ENCODE measurements around the gene OR2T2. TPM values are rescaled to one million over a fixed set of nuclear protein-coding genes. Genes with fewer than 3 reads are reported as not detected.
"Not testable (repeated sequence)": the region's sequence is repeated elsewhere in the genome, so short reads cannot be mapped to it uniquely, and the experiment has no call there.

The OR2T2 gene
- not detected in 2 replicates for total RNA-seq (2022)
- percentile 7 among the genes with signal in this experiment for Bru-seq, nascent RNA
- BruChase-seq, experiment 1, labeled RNA remaining after a 6-hour chase, result percentile 10 among the genes with signal in this experiment
- percentile 18 among the genes with signal in this experiment for BruChase-seq, experiment 2, labeled RNA remaining after a 2-hour chase
- long read RNA-seq, result 0 reads

- H3K27me3 Mint-ChIP-seq (ENCODE audit: unreplicated experiment); H3K27ac Mint-ChIP-seq (ENCODE audit: unreplicated experiment); CTCF ChIA-PET; H3K4me1 Mint-ChIP-seq (ENCODE audit: low read depth, unreplicated experiment); H3K9me3 Mint-ChIP-seq (ENCODE audit: low read depth, unreplicated experiment); H3K36me3 Mint-ChIP-seq (ENCODE audit: insufficient read depth, unreplicated experiment); DNase-seq; intact Hi-C loops (cut with micrococcal nuclease; ENCODE audit: unreplicated experiment); BruUV-seq (replicated peaks); H3K4me3 Mint-ChIP-seq (ENCODE audit: low read depth, unreplicated experiment): not testable (repeated sequence)
Observed at GRCh38 chr1:248445399-248445798, at the start of gene OR2T2. Gene OR2T2 (plus strand): TSS chr1:248445637. CDS start chr1:248452798, 7,161 bp downstream.

GRCh38 chr1:248402748-248403147 is 42.7 kb upstream of the OR2T2 start, which contains the start of gene OR2T1:
Gene OR2T1 (plus strand): TSS chr1:248403048. CDS start chr1:248406148, 3,100 bp downstream.
- peaks cover 14% of the 10 kb centered on the region for H3K9me3 Mint-ChIP-seq (ENCODE audit: low read depth, unreplicated experiment)
- CTCF ChIA-PET, result no interaction called here
- no peak for DNase-seq
- no peaks in the 10 kb centered on the region for H3K36me3 Mint-ChIP-seq (ENCODE audit: insufficient read depth, unreplicated experiment)
- no peak within 1 kb of the TSS for H3K27ac Mint-ChIP-seq (ENCODE audit: unreplicated experiment)
- no peak for TF ChIP-seq CTCF (IDR thresholded peaks at IDR 0.05; ENCODE audit: unreplicated experiment)
- intact Hi-C loops (cut with micrococcal nuclease; ENCODE audit: unreplicated experiment), result no loop called here
- H3K4me3 Mint-ChIP-seq (ENCODE audit: low read depth, unreplicated experiment), result no peak within 1 kb of the TSS
- no peaks in the 10 kb centered on the region for H3K4me1 Mint-ChIP-seq (ENCODE audit: low read depth, unreplicated experiment)
- no TSS peak for BruUV-seq (replicated peaks)
- H3K27me3 Mint-ChIP-seq (ENCODE audit: unreplicated experiment), result no peaks in the 10 kb centered on the region

DNA sequence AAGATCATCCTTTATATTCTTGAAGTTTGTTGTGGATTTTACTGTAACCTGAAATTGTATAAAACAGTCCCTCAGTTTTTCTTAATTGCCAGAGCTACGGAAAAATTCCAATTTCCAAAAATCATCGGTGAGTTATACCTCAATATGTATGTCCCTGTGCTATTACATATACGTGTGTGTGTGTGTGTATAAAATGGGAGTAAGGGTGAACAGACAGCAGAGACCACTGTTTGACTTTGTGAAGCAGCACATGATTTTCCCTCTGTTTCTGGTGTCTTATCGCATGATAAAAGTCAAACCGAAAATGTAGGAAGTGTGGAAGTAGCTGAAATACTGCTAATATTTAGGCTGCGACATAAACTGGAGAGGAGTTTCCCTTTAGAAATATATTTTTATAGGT is 41.4 kb upstream of the OR2T2 start:
- no peak overlapping the region for H3K27ac Mint-ChIP-seq (ENCODE audit: unreplicated experiment)
- BruUV-seq (replicated peaks), result no TSS peak
- no peaks in the 10 kb centered on the region for H3K4me1 Mint-ChIP-seq (ENCODE audit: low read depth, unreplicated experiment)
- H3K36me3 Mint-ChIP-seq (ENCODE audit: insufficient read depth, unreplicated experiment), result no peaks in the 10 kb centered on the region
- H3K27me3 Mint-ChIP-seq (ENCODE audit: unreplicated experiment), result no peaks in the 10 kb centered on the region
- CTCF ChIA-PET, result no interaction called here
- peaks cover 14% of the 10 kb centered on the region for H3K9me3 Mint-ChIP-seq (ENCODE audit: low read depth, unreplicated experiment)
- intact Hi-C loops (cut with micrococcal nuclease; ENCODE audit: unreplicated experiment), result no loop called here
- TF ChIP-seq CTCF (IDR thresholded peaks at IDR 0.05; ENCODE audit: unreplicated experiment), result no peak
- no peak for DNase-seq
- H3K4me3 Mint-ChIP-seq (ENCODE audit: low read depth, unreplicated experiment), result no peak overlapping the region

GRCh38 chr1:248406721-248407692 is 38.4 kb upstream of the OR2T2 start:
- Mint-ChIP-seq H3K9me3 (ENCODE audit: low read depth, unreplicated experiment) (peaks cover 24% of the 10 kb centered on the region), H3K4me1 (ENCODE audit: low read depth, unreplicated experiment) (no peaks in the 10 kb centered on the region), H3K36me3 (ENCODE audit: insufficient read depth, unreplicated experiment) (no peaks in the 10 kb centered on the region), H3K27me3 (ENCODE audit: unreplicated experiment) (no peaks in the 10 kb centered on the region), H3K27ac (ENCODE audit: unreplicated experiment) (no peak overlapping the region), H3K4me3 (ENCODE audit: low read depth, unreplicated experiment) (no peak overlapping the region)
- intact Hi-C loops (cut with micrococcal nuclease; ENCODE audit: unreplicated experiment), result no loop called here
- CTCF ChIA-PET, result no interaction called here
- TF ChIP-seq CTCF (IDR thresholded peaks at IDR 0.05; ENCODE audit: unreplicated experiment), result no peak
- no peak for DNase-seq
- BruUV-seq (replicated peaks), result no TSS peak
